Activated CD4-positive, alpha-beta memory T cell treated with anti-CD3 and anti-CD28 coated beads for 36 hours (primary cell): ENCODE results near the gene HTR1B. TPM values are rescaled to one million over a fixed set of nuclear protein-coding genes. Genes with fewer than 3 reads are reported as not detected.

Experiments used
- CTCF ChIA-PET: fragments of 350-600 bp; sonication (Branson Sonifier 250); formaldehyde crosslinking; loops from one replicate; lab custom pipeline; 2021; ENCODE audit warnings: antibody characterized with exemption, inconsistent platforms; lab: Charles Lee
- POLR2A ChIA-PET: fragments of 350-600 bp; sonication (Branson Sonifier 250); formaldehyde crosslinking; loops from one replicate; lab custom pipeline; 2021; ENCODE audit warnings: antibody characterized with exemption; lab: Charles Lee
- DNase-seq: peaks from one replicate; pipeline ENCODE4 v3.0.0-alpha.2; 2020
- H3K27ac Mint-ChIP-seq: one replicate; pipeline ENCODE4 v1.8.0; 2021; ENCODE audit warnings: mixed read lengths
- H3K27me3 Mint-ChIP-seq: one replicate; pipeline ENCODE4 v1.8.0; 2021; ENCODE audit warnings: mixed read lengths
- H3K36me3 Mint-ChIP-seq: one replicate; pipeline ENCODE4 v1.8.0; 2021; ENCODE audit warnings: mixed read lengths
- H3K4me1 Mint-ChIP-seq: one replicate; pipeline ENCODE4 v1.8.0; 2021; ENCODE audit warnings: low read depth, mixed read lengths
- H3K4me3 Mint-ChIP-seq: one replicate; pipeline ENCODE4 v1.8.0; 2021; ENCODE audit warnings: mild to moderate bottlenecking, mixed read lengths
- H3K9me3 Mint-ChIP-seq: one replicate; pipeline ENCODE4 v1.8.0; 2021; ENCODE audit warnings: mixed read lengths
- intact Hi-C: fragments of 100-400 bp; cut with micrococcal nuclease; formaldehyde crosslinking; loops from one replicate; pipeline ENCODE4 v1.15.1; 2023
- total RNA-seq, 2 experiments: library from RNA; stranded (reverse); gene quantifications; one replicate each; pipeline ENCODE4 v1.2.3, GENCODE V29; 2021

HTR1B gene
- total RNA-seq, 2 experiments from 2014 or later, result not detected

GRCh38 chr6:77450924-77451323 lies 12.4 kb downstream of the HTR1B start:
- Mint-ChIP-seq H3K36me3 (no peaks in the 10 kb centered on the region), H3K4me1 (no peaks in the 10 kb centered on the region), H3K27ac (no peak overlapping the region), H3K27me3 (peaks cover 2% of the 10 kb centered on the region), H3K9me3 (no peaks in the 10 kb centered on the region), H3K4me3 (no peak overlapping the region)
- ChIA-PET POLR2A (no interaction called here), CTCF (no interaction called here)
- intact Hi-C loops, result no loop called here
- DNase-seq, result no peak

DNA sequence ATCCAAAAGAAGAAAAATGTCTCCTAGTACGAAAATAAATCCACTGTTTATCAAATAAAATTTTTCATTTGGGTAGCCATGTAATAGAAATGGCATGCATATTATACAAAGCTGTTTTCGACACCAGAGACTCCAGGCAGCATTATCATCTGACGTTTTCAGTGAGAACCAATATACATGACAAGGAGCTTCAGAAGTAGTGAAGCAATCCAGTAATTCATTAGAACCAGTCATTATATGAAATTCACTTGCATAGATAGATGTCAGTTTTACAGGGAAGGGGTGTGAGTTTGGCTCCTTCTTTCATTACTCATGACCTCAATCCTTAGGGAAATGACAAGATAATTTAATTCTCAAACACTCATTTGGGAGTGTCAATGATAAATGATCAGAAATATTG lies 14.7 kb downstream of the HTR1B start:
- no peak for DNase-seq
- Mint-ChIP-seq H3K4me1 (no peaks in the 10 kb centered on the region), H3K27ac (no peak overlapping the region), H3K36me3 (no peaks in the 10 kb centered on the region), H3K4me3 (no peak overlapping the region), H3K27me3 (peaks cover under 1% of the 10 kb centered on the region), H3K9me3 (no peaks in the 10 kb centered on the region)
- intact Hi-C loops, result no loop called here
- ChIA-PET POLR2A (no interaction called here), CTCF (no interaction called here)

- Mint-ChIP-seq H3K9me3 (no peaks in the 10 kb centered on the region), H3K27ac (no peak overlapping the region), H3K4me3 (no peak overlapping the region), H3K27me3 (no peaks in the 10 kb centered on the region), H3K4me1 (no peaks in the 10 kb centered on the region), H3K36me3 (no peaks in the 10 kb centered on the region)
- intact Hi-C loops, result no loop called here
- CTCF ChIA-PET, result no interaction called here
- POLR2A ChIA-PET, result no interaction called here
- DNase-seq, result no peak
These were observed 16.0 kb downstream of the HTR1B start for GRCh38 chr6:77447254-77447653.

DNA sequence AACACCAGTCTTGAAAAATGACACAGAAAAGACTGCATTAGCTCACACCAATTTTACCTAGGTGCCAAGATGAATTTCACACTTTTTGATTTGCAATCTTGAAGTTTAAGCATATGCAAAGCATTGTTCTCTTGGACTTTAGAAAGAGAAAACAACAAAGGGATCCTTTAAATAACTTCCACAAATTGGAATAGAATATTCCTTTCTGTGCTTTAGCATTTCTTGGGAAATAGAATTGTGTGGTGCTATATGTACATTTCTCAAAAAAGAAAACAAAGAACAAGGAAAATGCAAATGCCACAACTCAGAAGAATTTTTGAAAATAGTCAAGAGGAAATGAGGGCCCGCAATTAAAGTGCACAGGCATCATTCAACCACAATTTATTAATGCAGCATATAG lies 17.0 kb downstream of the HTR1B start:
- Mint-ChIP-seq H3K4me1 (no peaks in the 10 kb centered on the region), H3K9me3 (no peaks in the 10 kb centered on the region), H3K27me3 (no peaks in the 10 kb centered on the region), H3K27ac (no peak overlapping the region), H3K36me3 (no peaks in the 10 kb centered on the region), H3K4me3 (no peak overlapping the region)
- intact Hi-C loops, result no loop called here
- ChIA-PET POLR2A (no interaction called here), CTCF (no interaction called here)
- DNase-seq, result no peak

DNA sequence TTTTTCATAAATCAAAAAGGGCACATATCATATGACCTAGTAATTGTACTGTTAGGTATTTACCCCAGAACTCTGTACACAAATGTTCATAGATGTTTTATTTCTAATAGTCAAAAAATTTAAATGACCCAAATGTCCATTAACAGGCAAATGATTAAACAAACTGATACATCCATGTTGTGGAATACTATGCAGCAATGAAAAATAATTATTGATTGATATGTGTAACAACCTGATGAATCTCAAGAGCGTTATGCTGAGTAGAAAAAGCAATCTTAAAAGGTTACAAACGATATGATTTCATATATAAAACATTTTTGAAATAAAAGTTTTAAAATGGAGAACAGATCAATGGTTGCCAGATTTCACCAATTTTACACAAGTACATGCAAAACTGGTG lies 18.1 kb downstream of the HTR1B start:
- no peak overlapping the region for H3K27ac Mint-ChIP-seq
- ChIA-PET CTCF (no interaction called here), POLR2A (no interaction called here)
- no peaks in the 10 kb centered on the region for H3K9me3 Mint-ChIP-seq
- H3K4me3 Mint-ChIP-seq, result no peak overlapping the region
- H3K27me3 Mint-ChIP-seq, result no peaks in the 10 kb centered on the region
- no peaks in the 10 kb centered on the region for H3K4me1 Mint-ChIP-seq
- DNase-seq, result no peak
- H3K36me3 Mint-ChIP-seq, result no peaks in the 10 kb centered on the region
- intact Hi-C loops, result no loop called here

GRCh38 chr6:77440206-77440976 lies 22.9 kb downstream of the HTR1B start:
- Mint-ChIP-seq H3K36me3 (no peaks in the 10 kb centered on the region), H3K27me3 (no peaks in the 10 kb centered on the region), H3K4me1 (no peaks in the 10 kb centered on the region), H3K4me3 (no peak overlapping the region), H3K9me3 (no peaks in the 10 kb centered on the region), H3K27ac (no peak overlapping the region)
- ChIA-PET CTCF (no interaction called here), POLR2A (no interaction called here)
- no peak for DNase-seq
- intact Hi-C loops, result no loop called here

DNA sequence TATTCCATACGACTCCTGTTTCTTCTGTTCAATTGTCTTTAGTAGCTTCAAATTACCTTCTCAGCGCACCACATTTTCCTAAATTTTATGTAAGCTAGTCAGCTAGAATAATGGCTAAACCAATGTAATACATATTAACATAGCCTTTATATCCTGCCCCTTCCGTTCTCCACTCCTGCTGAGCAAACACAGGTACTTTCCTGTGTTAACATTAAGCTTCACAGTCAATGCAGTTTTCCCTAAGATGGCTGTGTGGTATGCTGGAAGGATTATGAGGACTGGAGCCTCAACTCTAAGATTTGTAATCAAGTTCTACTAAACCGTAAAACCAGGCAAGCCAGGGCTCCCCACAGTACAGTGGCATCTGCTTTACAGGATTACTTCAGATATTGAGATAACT lies 29.4 kb downstream of the HTR1B start:
- H3K9me3 Mint-ChIP-seq, result no peaks in the 10 kb centered on the region
- no peak overlapping the region for H3K4me3 Mint-ChIP-seq
- no peaks in the 10 kb centered on the region for H3K36me3 Mint-ChIP-seq
- H3K27ac Mint-ChIP-seq, result no peak overlapping the region
- ChIA-PET POLR2A (no interaction called here), CTCF (no interaction called here)
- intact Hi-C loops, result no loop called here
- DNase-seq, result no peak
- no peaks in the 10 kb centered on the region for H3K27me3 Mint-ChIP-seq
- no peaks in the 10 kb centered on the region for H3K4me1 Mint-ChIP-seq

DNA sequence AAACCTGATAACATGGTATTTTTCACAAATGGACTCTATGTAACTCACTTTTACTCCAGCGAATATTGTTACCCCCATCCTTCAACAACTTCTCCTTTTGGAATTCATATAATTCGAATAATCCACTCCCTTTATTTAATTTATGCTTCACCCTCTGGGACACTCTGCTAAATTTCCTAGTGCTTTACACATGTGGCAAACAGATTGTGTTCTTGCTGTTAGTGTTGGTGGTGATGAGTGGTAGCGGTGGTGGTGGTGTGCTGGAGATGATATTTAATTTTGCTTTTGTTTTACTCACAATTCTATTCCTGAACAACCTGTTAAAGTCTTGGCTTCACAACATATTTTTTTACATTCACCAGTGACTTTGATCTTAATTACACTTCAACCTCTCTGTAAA lies 32.8 kb downstream of the HTR1B start:
- Mint-ChIP-seq H3K4me1 (no peaks in the 10 kb centered on the region), H3K27me3 (no peaks in the 10 kb centered on the region), H3K27ac (no peak overlapping the region), H3K9me3 (no peaks in the 10 kb centered on the region), H3K36me3 (no peaks in the 10 kb centered on the region), H3K4me3 (no peak overlapping the region)
- intact Hi-C loops, result no loop called here
- no peak for DNase-seq
- ChIA-PET POLR2A (no interaction called here), CTCF (no interaction called here)

DNA sequence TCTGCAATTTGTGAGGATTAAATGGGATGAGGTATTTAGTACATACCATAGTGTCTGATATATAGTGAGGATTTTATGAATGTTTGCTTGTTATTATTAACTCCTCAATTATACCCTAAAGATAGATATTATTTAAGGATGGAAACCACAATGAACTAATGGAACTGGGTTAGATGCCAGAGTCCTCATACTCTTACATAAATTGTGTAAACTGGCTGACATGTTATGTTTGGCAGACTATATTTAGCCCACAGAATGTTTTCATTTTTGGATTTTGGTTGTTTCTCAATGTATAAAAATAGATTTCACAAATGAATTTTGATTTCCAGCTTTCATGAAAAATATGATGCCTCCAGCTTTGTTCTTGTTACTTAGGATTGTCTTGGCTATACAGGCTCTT lies 37.6 kb downstream of the HTR1B start:
- Mint-ChIP-seq H3K9me3 (no peaks in the 10 kb centered on the region), H3K4me1 (no peaks in the 10 kb centered on the region), H3K4me3 (no peak overlapping the region), H3K36me3 (no peaks in the 10 kb centered on the region), H3K27ac (no peak overlapping the region), H3K27me3 (no peaks in the 10 kb centered on the region)
- DNase-seq, result no peak
- CTCF ChIA-PET, result no interaction called here
- intact Hi-C loops, result no loop called here
- POLR2A ChIA-PET, result no interaction called here

DNA sequence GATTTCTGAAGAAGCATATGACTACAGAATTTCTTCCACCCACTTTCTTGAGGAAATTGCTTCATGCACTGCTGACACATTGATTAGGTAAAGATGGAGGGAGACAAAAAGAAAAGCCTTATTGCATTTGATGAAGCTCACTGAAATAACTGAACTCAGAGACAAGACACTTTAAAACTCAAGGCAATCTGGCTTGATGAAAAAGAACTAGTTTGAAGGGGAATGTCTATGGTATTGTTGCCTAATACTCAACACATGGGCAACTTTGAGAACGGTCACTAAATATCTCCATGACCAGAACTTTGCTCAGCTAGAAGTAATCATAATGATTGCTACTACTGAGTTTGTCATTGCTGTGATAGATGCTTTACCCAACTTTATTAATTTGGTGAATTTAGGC lies 38.1 kb downstream of the HTR1B start:
- no peak overlapping the region for H3K27ac Mint-ChIP-seq
- no peaks in the 10 kb centered on the region for H3K36me3 Mint-ChIP-seq
- H3K9me3 Mint-ChIP-seq, result no peaks in the 10 kb centered on the region
- H3K27me3 Mint-ChIP-seq, result no peaks in the 10 kb centered on the region
- DNase-seq, result no peak
- ChIA-PET CTCF (no interaction called here), POLR2A (no interaction called here)
- H3K4me3 Mint-ChIP-seq, result no peak overlapping the region
- no peaks in the 10 kb centered on the region for H3K4me1 Mint-ChIP-seq
- intact Hi-C loops, result no loop called here

DNA sequence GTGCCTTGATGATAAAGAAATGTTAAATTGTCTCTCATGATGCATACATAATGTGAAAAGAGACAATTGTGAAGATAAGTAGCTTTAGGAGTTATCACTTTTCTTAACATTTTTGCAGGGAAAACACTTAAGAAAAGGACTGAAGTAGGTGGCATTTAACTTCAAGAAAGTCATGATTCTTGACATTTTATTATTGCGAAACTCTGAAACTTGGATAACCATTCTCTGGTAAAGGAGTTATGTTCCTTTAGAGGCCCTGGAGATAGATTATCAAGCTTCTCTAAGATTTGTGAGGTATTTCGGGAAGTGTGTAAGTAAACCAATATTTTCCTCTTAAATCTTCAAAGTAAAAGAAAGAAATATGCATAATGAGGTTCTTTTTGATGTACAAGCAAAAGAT lies 38.5 kb downstream of the HTR1B start:
- CTCF ChIA-PET, result no interaction called here
- no peak for DNase-seq
- intact Hi-C loops, result no loop called here
- no peak overlapping the region for H3K4me3 Mint-ChIP-seq
- no peaks in the 10 kb centered on the region for H3K27me3 Mint-ChIP-seq
- H3K9me3 Mint-ChIP-seq, result no peaks in the 10 kb centered on the region
- no peaks in the 10 kb centered on the region for H3K36me3 Mint-ChIP-seq
- H3K27ac Mint-ChIP-seq, result no peak overlapping the region
- H3K4me1 Mint-ChIP-seq, result no peaks in the 10 kb centered on the region
- POLR2A ChIA-PET, result no interaction called here

- DNase-seq, result no peak
- intact Hi-C loops, result no loop called here
- Mint-ChIP-seq H3K27ac (no peak overlapping the region), H3K9me3 (no peaks in the 10 kb centered on the region), H3K4me1 (no peaks in the 10 kb centered on the region), H3K27me3 (no peaks in the 10 kb centered on the region), H3K36me3 (no peaks in the 10 kb centered on the region), H3K4me3 (no peak overlapping the region)
- CTCF ChIA-PET, result no interaction called here
- POLR2A ChIA-PET, result no interaction called here
These were observed 46.5 kb downstream of the HTR1B start for GRCh38 chr6:77416839-77417238.

DNA sequence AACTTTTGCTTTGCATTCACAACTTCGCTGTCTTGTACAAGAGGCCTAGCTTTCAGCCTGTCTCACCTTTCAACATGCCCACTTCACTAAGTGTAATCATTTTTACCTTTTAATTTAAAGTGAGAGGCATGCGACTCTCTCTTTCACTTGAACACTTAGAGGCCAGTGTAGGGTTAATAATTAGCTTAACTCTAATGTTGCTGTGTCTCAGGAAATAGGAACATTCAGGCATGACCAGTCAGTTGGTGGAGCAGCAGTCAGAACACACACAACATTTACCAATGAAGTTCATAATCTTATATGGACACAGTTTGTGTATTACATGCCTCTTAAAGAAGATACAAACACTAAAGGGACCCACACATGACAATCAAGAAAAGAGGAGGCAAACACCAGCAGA lies 47.6 kb downstream of the HTR1B start:
- ChIA-PET POLR2A (no interaction called here), CTCF (no interaction called here)
- intact Hi-C loops, result no loop called here
- no peaks in the 10 kb centered on the region for H3K9me3 Mint-ChIP-seq
- no peak overlapping the region for H3K4me3 Mint-ChIP-seq
- no peak overlapping the region for H3K27ac Mint-ChIP-seq
- no peak for DNase-seq
- H3K4me1 Mint-ChIP-seq, result no peaks in the 10 kb centered on the region
- no peaks in the 10 kb centered on the region for H3K27me3 Mint-ChIP-seq
- no peaks in the 10 kb centered on the region for H3K36me3 Mint-ChIP-seq
